ENCODE results near the gene TTC33.
"Not testable (repeated sequence)": the region's sequence is repeated elsewhere in the genome, so short reads cannot be mapped to it uniquely, and the experiment has no call there.

Gene TTC33

GRCh38 chr5:40603378-40603777 is 152.4 kb downstream of the TTC33 start:
- no peak for DNase-seq

- no peak for DNase-seq
Measured at GRCh38 chr5:40601198-40601868, 154.4 kb downstream of the TTC33 start.

GRCh38 chr5:40600383-40600782 is 155.4 kb downstream of the TTC33 start:
- DNase-seq, result no peak

- DNase-seq, result no peak
Measured at GRCh38 chr5:40599676-40600075, 156.1 kb downstream of the TTC33 start.

GRCh38 chr5:40594811-40595210 is 160.9 kb downstream of the TTC33 start:
- DNase-seq, result no peak

- not testable (repeated sequence) for DNase-seq
Measured at GRCh38 chr5:40591727-40592396, 163.9 kb downstream of the TTC33 start.

GRCh38 chr5:40587376-40587775 is 168.4 kb downstream of the TTC33 start:
- DNase-seq, result no peak

GRCh38 chr5:40585537-40586267 is 170.1 kb downstream of the TTC33 start:
- no peak for DNase-seq

GRCh38 chr5:40584054-40584453 is 171.7 kb downstream of the TTC33 start:
- no peak for DNase-seq

GRCh38 chr5:40578501-40579451 is 177.0 kb downstream of the TTC33 start:
- peak; percentile 60 for DNase-seq

- DNase-seq, result no peak
Measured at GRCh38 chr5:40577718-40578117, 178.0 kb downstream of the TTC33 start.

- DNase-seq, result no peak
Measured at GRCh38 chr5:40575921-40576320, 179.8 kb downstream of the TTC33 start.

GRCh38 chr5:40575411-40575810 is 180.3 kb downstream of the TTC33 start:
- DNase-seq, result no peak

- no peak for DNase-seq
Measured at GRCh38 chr5:40572937-40573336, 182.8 kb downstream of the TTC33 start.

- no peak for DNase-seq
Measured at GRCh38 chr5:40572391-40572790, 183.4 kb downstream of the TTC33 start.

- DNase-seq, result no peak
Measured at GRCh38 chr5:40571729-40572128, 184.0 kb downstream of the TTC33 start.

GRCh38 chr5:40570408-40571129 is 185.2 kb downstream of the TTC33 start:
- DNase-seq, result no peak

GRCh38 chr5:40569546-40570270 is 186.1 kb downstream of the TTC33 start:
- no peak for DNase-seq

GRCh38 chr5:40568548-40568947 is 187.2 kb downstream of the TTC33 start:
- DNase-seq, result no peak

- DNase-seq, result not testable (repeated sequence)
Measured at GRCh38 chr5:40563173-40563572, 192.6 kb downstream of the TTC33 start.

GRCh38 chr5:40560474-40561110 is 195.2 kb downstream of the TTC33 start:
- DNase-seq, result no peak

Data from activated naive CD4-positive, alpha-beta T cell treated with Interleukin-2 at 50 U/mL for 16 hours (primary cell).